Neuronal stem cell (in vitro differentiated cells): ENCODE results near the gene KRT86.
A peak's percentile ranks its signal among the peaks of the same experiment; 100 is the strongest.

Experiments
- DNase-seq: peaks from one replicate; pipeline ENCODE4 v3.0.0-alpha.2; 2013; ENCODE audit warnings: low spot score
- H2AFZ ChIP-seq: one replicate; pipeline ENCODE4 v1.6.1; 2013; ENCODE audit warnings: mild to moderate bottlenecking, low read length, inconsistent platforms
- H2AK5ac ChIP-seq: 2 replicates; pipeline ENCODE4 v1.6.1; 2013; ENCODE audit warnings: low read depth, mild to moderate bottlenecking, inconsistent platforms, low read length, moderate library complexity, mixed read lengths
- H2BK120ac ChIP-seq: 2 replicates; pipeline ENCODE4 v1.6.1; 2013; ENCODE audit warnings: low read depth, mild to moderate bottlenecking, inconsistent platforms, low read length, moderate library complexity, mixed read lengths
- H2BK12ac ChIP-seq: one replicate; pipeline ENCODE4 v1.6.1; 2013; ENCODE audit warnings: low read length, inconsistent platforms
- H2BK15ac ChIP-seq: 2 replicates; pipeline ENCODE4 v1.6.1; 2013; ENCODE audit warnings: mild to moderate bottlenecking, low read length, inconsistent platforms, mixed read lengths
- H2BK5ac ChIP-seq: one replicate; pipeline ENCODE4 v1.6.1; 2013; ENCODE audit warnings: inconsistent platforms, mild to moderate bottlenecking, low read length, moderate library complexity
- H3K14ac ChIP-seq: one replicate; pipeline ENCODE4 v1.6.1; 2013; ENCODE audit warnings: low read length, inconsistent platforms
- H3K18ac ChIP-seq: 2 replicates; pipeline ENCODE4 v1.6.1; 2013; ENCODE audit warnings: low read length, inconsistent platforms
- H3K23ac ChIP-seq: 2 replicates; pipeline ENCODE4 v1.6.1; 2013; ENCODE audit warnings: low read depth, mild to moderate bottlenecking, mixed read lengths, low read length, inconsistent platforms; ENCODE audit not compliant: poor library complexity
- H3K27ac ChIP-seq: replicated peaks from 3 replicates; pipeline ENCODE4 v1.5.1; 2013; ENCODE audit warnings: low read length, inconsistent platforms
- H3K27me3 ChIP-seq, 3 experiments: 2 replicates each; pipeline ENCODE4 v1.6.1; 2013; ENCODE audit warnings: low read length in 3 of 3, mild to moderate bottlenecking in 2 of 3, inconsistent platforms in 1 of 3, low read depth in 1 of 3, mixed read lengths in 1 of 3, moderate library complexity in 1 of 3; ENCODE audit not compliant: control insufficient read depth in 3 of 3, insufficient read depth in 3 of 3
- H3K36me3 ChIP-seq, 2 donors: replicated peaks in 1 of 2; 2 replicates each; pipeline ENCODE4 v1.6.1; 2013; ENCODE audit warnings: low read length in 2 of 2; ENCODE audit not compliant: control insufficient read depth in 2 of 2, insufficient read depth in 2 of 2
- H3K4ac ChIP-seq: 2 replicates; pipeline ENCODE4 v1.6.1; 2013; ENCODE audit warnings: inconsistent platforms, mild to moderate bottlenecking, low read length, moderate library complexity
- H3K4me1 ChIP-seq, 2 donors: 1 replicate in 1 of 2; 2 replicates in 1 of 2; pipeline ENCODE4 v1.6.1; 2013; ENCODE audit warnings: low read length in 2 of 2, low read depth in 1 of 2; ENCODE audit not compliant: control insufficient read depth in 2 of 2, insufficient read depth in 1 of 2
- H3K4me2 ChIP-seq: one replicate; pipeline ENCODE4 v1.6.1; 2013; ENCODE audit warnings: mild to moderate bottlenecking, low read length, inconsistent platforms; ENCODE audit not compliant: insufficient read depth, poor library complexity, severe bottlenecking
- H3K4me3 ChIP-seq, 2 donors: 2 replicates each; pipeline ENCODE4 v1.5.1; 2013; ENCODE audit warnings: low read length in 2 of 2, mild to moderate bottlenecking in 2 of 2, inconsistent platforms in 1 of 2, moderate library complexity in 1 of 2
- H3K79me1 ChIP-seq: one replicate; pipeline ENCODE4 v1.6.1; 2013; ENCODE audit warnings: low read depth, mild to moderate bottlenecking, inconsistent platforms, low read length, moderate library complexity
- H3K9ac ChIP-seq: one replicate; pipeline ENCODE4 v1.6.1; 2013; ENCODE audit warnings: mild to moderate bottlenecking, low read depth, low read length, inconsistent platforms; ENCODE audit not compliant: poor library complexity
- H3K9me3 ChIP-seq, 2 donors: replicated peaks in 1 of 2; 2 replicates each; pipeline versions ENCODE3 to v1.6.1; 2013; ENCODE audit warnings: low read length in 2 of 2, mild to moderate bottlenecking in 2 of 2, inconsistent platforms in 1 of 2, low read depth in 1 of 2, mixed read lengths in 1 of 2, moderate library complexity in 1 of 2; ENCODE audit not compliant: control insufficient read depth in 2 of 2, insufficient read depth in 1 of 2
- H4K8ac ChIP-seq: one replicate; pipeline ENCODE4 v1.6.1; 2013; ENCODE audit warnings: low read depth, mild to moderate bottlenecking, inconsistent platforms, low read length, moderate library complexity
- H4K91ac ChIP-seq: one replicate; pipeline ENCODE4 v1.6.1; 2013; ENCODE audit warnings: low read length, low read depth, mild to moderate bottlenecking, inconsistent platforms; ENCODE audit not compliant: poor library complexity
- WGBS, 2 donors: extraction: QIAGEN DNeasy Blood & Tissue Kit; methylation state at CpG; one replicate each; pipeline ENCODE4 v1.1.7; 2013; ENCODE audit warnings: missing lambda C conversion rate in 2 of 2, mixed read lengths in 1 of 2; ENCODE audit not compliant: insufficient read length in 2 of 2, insufficient replicate concordance in 1 of 2; ENCODE audit errors: extremely low coverage in 2 of 2; 5-methylcytosine and 5-hydroxymethylcytosine counted together

KRT86 gene

DNA sequence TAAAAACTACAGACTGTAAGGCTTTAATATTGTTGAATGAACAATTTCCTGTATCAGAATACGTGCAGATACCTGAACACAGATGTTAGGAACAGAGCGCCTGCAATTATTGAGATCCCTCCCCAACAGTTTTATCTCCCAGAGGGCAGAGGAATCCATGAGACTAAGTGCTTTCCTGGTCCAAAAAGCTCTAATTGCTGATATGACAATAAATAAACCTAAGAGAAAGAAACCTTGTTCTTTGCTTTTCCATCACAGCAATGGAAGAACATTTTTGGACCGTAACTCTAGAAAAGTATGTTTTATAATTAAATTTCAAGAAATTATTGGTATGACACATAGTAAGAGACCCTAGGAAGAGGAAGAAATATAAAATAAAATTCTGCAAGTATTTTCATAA, 59.7 kb downstream of the KRT86 start:
- Histone ChIP-seq H3K9me3 (peaks cover 0 to 3% of the 10 kb centered on the region in 2 donors), H2BK120ac (no peak overlapping the region), H3K36me3 (no peaks in the 10 kb centered on the region), H2BK12ac (no peak overlapping the region), H3K23ac (no peak overlapping the region), H3K79me1 (no peaks in the 10 kb centered on the region), H3K14ac (no peak overlapping the region), H3K4me2 (no peak overlapping the region), H3K4me3 (no peak overlapping the region), H4K91ac (no peak overlapping the region), H3K27me3 (no peaks in the 10 kb centered on the region), H2BK5ac (no peak overlapping the region), H4K8ac (no peak overlapping the region), H2AFZ (no peak overlapping the region), H3K9ac (no peak overlapping the region), H3K18ac (no peak overlapping the region), H2AK5ac (no peak overlapping the region), H3K27ac (no peak overlapping the region), H3K4me1 (no peaks in the 10 kb centered on the region), H3K4ac (no peak overlapping the region), H2BK15ac (no peak overlapping the region)
- DNase-seq = no peak
- no CpG with 5 or more reads among the region's 3 CpGs for WGBS, 2 donors

- Histone ChIP-seq H3K4me2 (no peak overlapping the region), H2AFZ (no peak overlapping the region), H2BK15ac (no peak overlapping the region), H4K8ac (no peak overlapping the region), H3K4me1 (peaks cover 0 to 2% of the 10 kb centered on the region in 2 donors), H2BK12ac (no peak overlapping the region), H3K9ac (no peak overlapping the region), H3K27me3 (peaks cover 0 to 4% (median 0%) of the 10 kb centered on the region in 3 experiments), H2BK120ac (no peak overlapping the region), H3K4me3 (no peak overlapping the region), H2BK5ac (no peak overlapping the region), H3K36me3 (no peaks in the 10 kb centered on the region), H4K91ac (no peak overlapping the region), H3K27ac (no peak overlapping the region), H3K4ac (no peak overlapping the region), H3K79me1 (no peaks in the 10 kb centered on the region), H3K9me3 (peaks cover 0 to 3% of the 10 kb centered on the region in 2 donors), H3K18ac (no peak overlapping the region), H3K14ac (peak overlapping the region; percentile 41), H2AK5ac (no peak overlapping the region), H3K23ac (peak overlapping the region; percentile 17)
- DNase-seq = no peak
- WGBS, 2 donors = no CpG with 5 or more reads among the region's 4 CpGs
Measured at GRCh38 chr12:52335598-52336262, 61.3 kb downstream of the KRT86 start.

DNA sequence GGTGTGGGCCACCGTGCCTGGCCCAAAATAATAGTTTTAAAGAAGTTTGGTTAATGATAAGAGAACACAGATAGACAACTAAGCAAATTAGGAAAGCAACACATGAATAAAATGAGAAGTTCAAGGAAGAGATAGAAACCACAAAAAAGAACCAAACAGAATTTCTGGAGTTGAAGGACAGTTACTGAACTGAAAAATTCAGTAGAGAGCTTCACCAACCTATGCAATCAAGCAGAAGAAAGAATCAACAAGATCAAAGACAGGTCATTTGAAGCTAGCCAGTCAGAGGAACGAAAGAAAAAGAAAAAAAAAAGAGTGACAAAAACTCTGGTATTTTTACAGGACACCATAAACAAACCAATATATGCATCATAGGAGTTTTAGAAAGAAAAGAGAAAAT, 62.2 kb downstream of the KRT86 start:
- Histone ChIP-seq H2BK120ac (no peak overlapping the region), H2BK12ac (no peak overlapping the region), H3K14ac (no peak overlapping the region), H3K18ac (no peak overlapping the region), H2BK5ac (no peak overlapping the region), H3K36me3 (no peaks in the 10 kb centered on the region), H3K9ac (no peak overlapping the region), H3K4ac (no peak overlapping the region), H2AFZ (no peak overlapping the region), H3K79me1 (no peaks in the 10 kb centered on the region), H3K23ac (no peak overlapping the region), H2BK15ac (no peak overlapping the region), H3K4me3 (no peak overlapping the region), H3K27ac (no peak overlapping the region), H3K9me3 (peaks cover 0 to 3% of the 10 kb centered on the region in 2 donors), H2AK5ac (no peak overlapping the region), H4K91ac (no peak overlapping the region), H3K27me3 (peaks cover 0 to 4% (median 0%) of the 10 kb centered on the region in 3 experiments), H3K4me1 (peaks cover 0 to 2% of the 10 kb centered on the region in 2 donors), H3K4me2 (no peak overlapping the region), H4K8ac (no peak overlapping the region)
- WGBS, 2 donors = no CpG with 5 or more reads among the region's 2 CpGs
- DNase-seq = no peak

DNA sequence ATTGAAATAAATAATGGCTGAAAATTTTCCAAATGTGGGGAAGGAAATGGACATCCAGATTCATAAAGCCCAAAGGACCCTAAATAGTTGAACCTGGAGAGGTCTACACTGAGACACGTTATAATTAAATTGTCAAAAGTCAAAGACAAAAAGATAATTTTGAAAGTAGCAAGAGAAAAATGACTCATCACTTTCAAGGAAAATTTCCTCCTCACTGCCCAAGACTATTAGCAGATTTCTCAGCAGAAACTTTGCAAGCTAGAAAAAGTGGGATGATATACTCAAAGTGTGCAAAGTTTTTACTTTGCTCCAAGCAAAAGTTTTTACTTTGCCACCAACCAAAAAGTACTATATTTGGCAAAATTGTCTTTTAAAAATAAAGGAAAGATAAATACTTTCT, 62.6 kb downstream of the KRT86 start:
- Histone ChIP-seq H4K8ac (no peak overlapping the region), H3K9me3 (peaks cover 0 to 3% of the 10 kb centered on the region in 2 donors), H3K4me1 (peaks cover 0 to 2% of the 10 kb centered on the region in 2 donors), H2BK120ac (no peak overlapping the region), H3K27me3 (peaks cover 0 to 4% (median 0%) of the 10 kb centered on the region in 3 experiments), H3K4ac (no peak overlapping the region), H2AFZ (no peak overlapping the region), H3K4me3 (no peak overlapping the region), H3K23ac (no peak overlapping the region), H3K4me2 (no peak overlapping the region), H2BK12ac (no peak overlapping the region), H2BK15ac (no peak overlapping the region), H3K9ac (no peak overlapping the region), H3K79me1 (no peaks in the 10 kb centered on the region), H2AK5ac (no peak overlapping the region), H3K18ac (no peak overlapping the region), H2BK5ac (no peak overlapping the region), H4K91ac (no peak overlapping the region), H3K14ac (no peak overlapping the region), H3K27ac (no peak overlapping the region), H3K36me3 (no peaks in the 10 kb centered on the region)
- WGBS, 2 donors = no CpG with 5 or more reads among the region's 1 CpG
- DNase-seq = no peak
